Adrenal gland (tissue), 12 donors: ENCODE results near the gene COPS6. TPM values are rescaled to one million over a fixed set of nuclear protein-coding genes. Genes with fewer than 3 reads are reported as not detected.

Source experiments
- DNase-seq, 7 donors: peaks; one replicate each; pipeline ENCODE4 v3.0.0-alpha.2; 2019 to 2020
- H3K27ac ChIP-seq, 5 donors: fragments of 200-600 bp; sonication (generic) in 4 of 5; 1 replicate in 3 of 5; 2 replicates in 2 of 5; pipeline versions ENCODE4 v1.5.1 to v1.8.0; 2016 to 2020; ENCODE audit warnings: mild to moderate bottlenecking in 1 of 5
- H3K27me3 ChIP-seq: fragments of 200-600 bp; 2 replicates; pipeline ENCODE4 v1.8.0; 2021
- H3K36me3 ChIP-seq, 2 donors: fragments of 200-600 bp; replicated peaks in 1 of 2; 1 replicate in 1 of 2; 2 replicates in 1 of 2; pipeline versions ENCODE4 v1.5.1 to v1.8.0; 2018 to 2022
- H3K4me1 ChIP-seq, 2 donors: fragments of 200-600 bp; replicated peaks in 1 of 2; 1 replicate in 1 of 2; 2 replicates in 1 of 2; pipeline versions ENCODE4 v1.5.1 to v1.8.0; 2018 to 2021
- H3K4me3 ChIP-seq, 4 donors: fragments of 200-600 bp; sonication (generic) in 3 of 4; one replicate each; pipeline ENCODE4 v1.5.1; 2016 to 2018
- H3K9me3 ChIP-seq, 3 donors: fragments of 200-600 bp; sonication (generic) in 1 of 3; replicated peaks in 1 of 3; 1 replicate in 2 of 3; 2 replicates in 1 of 3; pipeline versions ENCODE4 v1.5.1 to v1.8.0; 2016 to 2021
- POLR2A ChIP-seq, 2 donors: fragments of 450-650 bp; IDR thresholded peaks; one replicate each; pipeline ENCODE4 v1.6.1; 2017; ENCODE audit warnings: antibody characterized with exemption in 2 of 2, mild to moderate bottlenecking in 2 of 2, moderate library complexity in 1 of 2
- WGBS, 4 donors: extraction: QIAGEN DNeasy Blood & Tissue Kit in 2 of 4; methylation state at CpG; one replicate each; pipeline versions ENCODE4 v1.1.5 to v1.1.7; 2013 to 2017; 5-methylcytosine and 5-hydroxymethylcytosine counted together
- intact Hi-C, 2 donors: fragments of 100-400 bp; cut with DNase I; formaldehyde crosslinking; loops; one replicate each; pipeline versions ENCODE4 v1.14.1 to v1.15.0; 2022 to 2023
- polyA plus RNA-seq, 3 donors: library from polyadenylated mRNA; stranded (reverse); fragments of 200-250 nt in 2 of 3; fragments of 350-450 nt in 1 of 3; fragmentation: Illumina TruSeq in 1 of 3; extraction: RNeasy Lipid Tissue Mini Kit (QIAGEN cat#74804) in 1 of 3; gene quantifications; one replicate each; pipeline ENCODE4 v1.2.3, GENCODE V29; 2013 to 2014
- total RNA-seq, 9 donors: library from RNA; depleted of rRNA in 4 of 9; stranded (reverse); fragments of >200 nt in 4 of 9; fragments of 120-200 nt in 1 of 9; fragmentation: NEBNext Ultra II Directional in 1 of 9; extraction: Animal tissue kit (Norgen Biotek cat#: 25700) in 1 of 9; gene quantifications; one replicate each; pipeline versions ENCODE4 v1.1.0 to v1.2.4, GENCODE V29; 2013 to 2023
- TF ChIP-seq, protein P1 (sequence below), 6 experiments: fragments of 450-650 bp in 4 of 6; fragments of 200-600 bp in 2 of 6; sonication (generic) in 1 of 6; IDR thresholded peaks; 1 replicate in 5 of 6; 2 replicates in 1 of 6; pipeline versions ENCODE4 v1.5.1 to v1.8.0; 2016 to 2021; ENCODE audit warnings: antibody characterized with exemption in 6 of 6, mild to moderate bottlenecking in 2 of 6, moderate library complexity in 1 of 6
- donor health status: healthy with polysubstance abuse.
- donor health status: Bipolar disorder and iron deficiency.
- donor health status: DM: yes; HTN: yes; CAD: no.
- donor health status: DM: no; HTN: no; CAD: no.
- donor health status: DM: no; HTN: no; CAD: no.
- donor health status: DM: yes; HTN: yes; CAD: no.

Gene COPS6
- total and polyA plus RNA-seq, 12 donors, result 25.5 to 194 (median 108) TPM

DNA sequence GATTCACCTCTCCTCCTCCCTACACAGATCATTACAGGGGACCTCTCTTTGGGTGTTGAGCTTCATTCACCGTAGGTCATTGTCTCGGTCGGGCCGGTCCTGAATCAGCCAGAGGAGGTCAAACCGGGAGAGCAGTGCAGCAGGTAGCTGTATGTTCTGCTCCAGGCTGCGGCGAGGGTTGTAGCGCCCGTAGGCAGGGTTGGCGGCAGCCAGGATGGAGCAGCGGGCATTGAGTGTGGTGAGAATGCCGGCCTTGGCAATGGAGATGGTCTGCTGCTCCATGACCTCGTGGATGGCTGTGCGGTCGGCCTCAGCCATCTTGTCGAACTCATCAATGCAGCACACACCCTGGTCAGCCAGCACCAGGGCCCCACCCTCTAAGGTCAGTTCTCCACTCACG is 6.9 kb downstream of the COPS6 start:
- H3K27ac ChIP-seq, result no peak overlapping the region
- 82 to 89% (median 88%) methylated on average over 12 to 17 of the region's 17 CpGs for WGBS, 4 donors
- intact Hi-C loops, result no loop called here
- no peaks in the 10 kb centered on the region for H3K9me3 ChIP-seq
- no peak for DNase-seq
- TF ChIP-seq POLR2A (IDR thresholded peaks at IDR 0.05), result no peak
- TF ChIP-seq, protein P1, sequence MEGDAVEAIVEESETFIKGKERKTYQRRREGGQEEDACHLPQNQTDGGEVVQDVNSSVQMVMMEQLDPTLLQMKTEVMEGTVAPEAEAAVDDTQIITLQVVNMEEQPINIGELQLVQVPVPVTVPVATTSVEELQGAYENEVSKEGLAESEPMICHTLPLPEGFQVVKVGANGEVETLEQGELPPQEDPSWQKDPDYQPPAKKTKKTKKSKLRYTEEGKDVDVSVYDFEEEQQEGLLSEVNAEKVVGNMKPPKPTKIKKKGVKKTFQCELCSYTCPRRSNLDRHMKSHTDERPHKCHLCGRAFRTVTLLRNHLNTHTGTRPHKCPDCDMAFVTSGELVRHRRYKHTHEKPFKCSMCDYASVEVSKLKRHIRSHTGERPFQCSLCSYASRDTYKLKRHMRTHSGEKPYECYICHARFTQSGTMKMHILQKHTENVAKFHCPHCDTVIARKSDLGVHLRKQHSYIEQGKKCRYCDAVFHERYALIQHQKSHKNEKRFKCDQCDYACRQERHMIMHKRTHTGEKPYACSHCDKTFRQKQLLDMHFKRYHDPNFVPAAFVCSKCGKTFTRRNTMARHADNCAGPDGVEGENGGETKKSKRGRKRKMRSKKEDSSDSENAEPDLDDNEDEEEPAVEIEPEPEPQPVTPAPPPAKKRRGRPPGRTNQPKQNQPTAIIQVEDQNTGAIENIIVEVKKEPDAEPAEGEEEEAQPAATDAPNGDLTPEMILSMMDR (IDR thresholded peaks at IDR 0.05), result no peak
- no peak overlapping the region for H3K4me3 ChIP-seq
- peaks cover 8 to 9% of the 10 kb centered on the region in 2 donors for H3K4me1 ChIP-seq
- H3K27me3 ChIP-seq, result no peaks in the 10 kb centered on the region
- peaks cover 0 to 87% of the 10 kb centered on the region in 2 donors for H3K36me3 ChIP-seq

DNA sequence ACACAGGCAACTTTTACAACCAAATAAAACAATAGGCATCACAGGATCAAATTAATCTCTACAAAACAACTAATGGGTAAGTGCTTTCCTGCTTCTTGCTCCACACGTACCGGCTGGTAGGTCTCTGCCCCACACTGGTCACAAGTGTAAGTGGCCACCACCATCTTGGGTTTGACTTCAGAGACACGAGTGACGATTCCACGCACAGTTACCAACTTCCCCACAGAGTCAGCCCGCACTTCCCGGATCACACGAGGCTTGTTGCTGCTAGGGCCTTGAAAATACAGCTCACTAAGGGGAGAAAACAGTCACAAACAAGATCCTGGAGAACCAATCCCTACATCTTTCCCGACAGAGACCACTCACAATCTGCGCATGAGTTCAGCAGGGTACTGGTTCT is 10.1 kb downstream of the COPS6 start:
- Histone ChIP-seq H3K36me3 (peaks cover 0 to 57% of the 10 kb centered on the region in 2 donors), H3K27me3 (no peaks in the 10 kb centered on the region), H3K27ac (no peak overlapping the region), H3K4me1 (peaks cover 13 to 14% of the 10 kb centered on the region in 2 donors), H3K9me3 (no peaks in the 10 kb centered on the region), H3K4me3 (no peak overlapping the region)
- WGBS, 4 donors, result 78 to 92% (median 84%) methylated on average over 9 to 10 of the region's 10 CpGs
- no peak for DNase-seq
- intact Hi-C loops, result no loop called here
- TF ChIP-seq, protein P1 (IDR thresholded peaks at IDR 0.05), result no peak
- no peak for TF ChIP-seq POLR2A (IDR thresholded peaks at IDR 0.05)

DNA sequence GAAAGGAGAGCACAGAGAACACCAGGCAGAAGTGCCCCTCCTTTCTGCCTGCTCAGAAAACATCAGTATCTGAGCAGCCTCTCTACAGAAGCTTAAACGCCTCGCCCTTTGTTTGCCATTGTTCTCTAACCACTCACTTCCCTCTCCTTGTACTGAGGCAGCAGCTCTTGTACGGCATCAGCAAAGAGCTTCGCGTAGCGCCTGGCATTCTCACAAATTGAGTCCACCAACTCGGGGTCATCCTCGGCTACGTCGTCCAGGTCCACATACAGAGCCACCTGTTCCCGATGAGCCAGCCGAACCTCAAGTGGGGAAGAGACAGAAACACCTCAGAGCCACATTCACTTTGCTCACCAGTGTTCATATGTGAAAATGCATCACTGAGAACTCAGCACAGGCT is 10.7 kb downstream of the COPS6 start:
- intact Hi-C loops, result no loop called here
- Histone ChIP-seq H3K4me3 (peak overlapping the region in 1 of 4 donors; percentile 75), H3K36me3 (peaks cover 0 to 55% of the 10 kb centered on the region in 2 donors), H3K4me1 (peaks cover 13 to 14% of the 10 kb centered on the region in 2 donors), H3K9me3 (no peaks in the 10 kb centered on the region), H3K27ac (peak overlapping the region in 1 of 5 donors; percentile 85), H3K27me3 (no peaks in the 10 kb centered on the region)
- no peak for TF ChIP-seq POLR2A (IDR thresholded peaks at IDR 0.05)
- TF ChIP-seq, protein P1 (IDR thresholded peaks at IDR 0.05), result no peak
- 58 to 67% (median 64%) methylated on average over 12 of the region's 12 CpGs for WGBS, 4 donors
- no peak for DNase-seq

GRCh38 chr7:100100420-100101015 is 11.7 kb downstream of the COPS6 start:
- intact Hi-C loops, result no loop called here
- DNase-seq, result peak; percentile 92 to 97 (median 95)
- no peak for TF ChIP-seq POLR2A (IDR thresholded peaks at IDR 0.05)
- TF ChIP-seq, protein P1 (IDR thresholded peaks at IDR 0.05), result no peak
- Histone ChIP-seq H3K4me3 (peak overlapping the region; percentile 61 to 89 (median 72)), H3K27ac (peak overlapping the region; percentile 53 to 87 (median 77)), H3K27me3 (no peaks in the 10 kb centered on the region), H3K36me3 (peaks cover 0 to 45% of the 10 kb centered on the region in 2 donors), H3K4me1 (peaks cover 13 to 14% of the 10 kb centered on the region in 2 donors), H3K9me3 (no peaks in the 10 kb centered on the region)
- 0 to 1% (median 0%) methylated on average over 22 to 61 of the region's 61 CpGs for WGBS, 4 donors
